ENCODE results near the gene NOBOX.
"Not testable (repeated sequence)": the region's sequence is repeated elsewhere in the genome, so short reads cannot be mapped to it uniquely, and the experiment has no call there.

The NOBOX gene

DNA sequence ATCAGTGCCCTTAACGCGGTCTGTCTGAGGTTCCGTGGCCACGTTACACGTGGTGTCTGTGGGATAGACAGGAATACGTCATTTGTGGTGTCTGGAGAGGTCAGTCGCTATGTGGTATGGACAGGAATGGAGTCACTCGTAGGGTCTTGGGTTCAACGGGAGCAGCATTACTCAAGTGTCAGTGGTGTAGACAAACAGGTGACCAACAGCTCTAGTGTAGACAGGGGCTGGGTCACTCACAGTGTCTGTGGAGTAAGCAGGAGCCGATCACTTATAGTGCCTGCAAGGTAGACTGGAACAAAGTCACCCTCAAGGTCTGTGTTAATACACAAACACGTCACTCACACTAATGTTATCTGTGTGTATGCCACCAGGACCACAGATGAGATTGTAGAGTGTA is 46.6 kb downstream of the NOBOX start:
- DNase-seq (ENCODE audit: low read depth, low spot score); in situ Hi-C loops (cut with HindIII; ENCODE audit: low sequenced_read_pairs); H3K4me3 ChIP-seq (ENCODE audit: low read depth, low read length): not testable (repeated sequence)

DNA sequence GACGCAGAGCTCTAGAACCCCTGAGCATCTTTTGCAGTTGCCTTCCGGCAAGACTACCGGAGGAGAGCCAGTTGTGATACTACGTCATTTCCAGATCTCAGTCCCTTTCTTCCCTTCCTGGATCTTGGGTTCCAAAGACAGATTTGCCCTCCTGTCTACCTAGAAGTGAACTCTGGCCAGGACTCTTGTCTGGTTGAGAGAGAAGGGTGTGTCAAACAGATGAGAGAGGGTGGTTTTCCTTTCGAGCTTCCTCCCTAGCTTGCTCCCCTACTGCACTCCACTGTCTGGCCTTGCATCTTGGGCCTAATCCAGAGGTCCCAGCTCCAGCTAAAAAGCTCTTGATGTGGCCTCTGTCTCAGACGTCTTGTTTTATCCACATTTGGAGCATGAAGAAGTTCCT is 47.3 kb downstream of the NOBOX start:
- DNase-seq (ENCODE audit: low read depth, low spot score); in situ Hi-C loops (cut with HindIII; ENCODE audit: low sequenced_read_pairs); H3K4me3 ChIP-seq (ENCODE audit: low read depth, low read length): not testable (repeated sequence)

DNA sequence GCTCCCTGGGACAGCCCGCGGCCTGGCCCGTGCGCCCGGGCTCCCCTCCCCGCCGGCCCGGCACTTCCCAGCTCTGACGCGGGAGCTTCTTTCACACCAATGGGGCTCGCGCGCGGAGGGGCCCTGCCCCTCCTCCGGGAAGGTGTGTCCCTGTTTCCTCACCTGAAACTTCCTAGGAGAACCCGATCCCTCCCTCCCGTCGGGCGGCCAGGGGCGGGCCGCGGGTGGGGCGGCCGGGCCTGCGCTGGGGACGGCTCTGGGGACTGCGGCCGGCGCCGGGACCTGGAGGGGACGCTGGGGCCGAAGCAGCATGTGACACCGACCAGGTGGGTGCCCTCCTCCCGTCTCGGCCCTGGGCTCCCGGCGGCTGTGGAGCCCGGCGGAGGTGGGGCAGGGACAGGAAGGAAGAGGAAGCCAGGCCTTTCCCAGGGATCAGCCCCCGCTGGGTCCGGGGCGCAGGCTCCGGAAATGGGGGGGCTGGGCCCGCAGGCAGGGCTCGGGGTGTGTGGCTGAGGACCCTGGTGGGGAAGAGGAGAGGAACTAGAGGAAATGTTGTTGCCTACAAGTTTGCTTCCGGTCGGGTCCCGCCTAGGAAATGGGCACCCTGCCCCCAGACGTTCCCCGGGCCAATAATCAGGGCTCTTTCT is 48.2 kb downstream of the NOBOX start, which contains the start of gene ARHGEF5:
ARHGEF5 (plus strand) TSS at position 227 of the 647 bp plus-strand sequence. CDS start 7,268 bp downstream, outside the sequence.
- in situ Hi-C loops (cut with HindIII; ENCODE audit: low sequenced_read_pairs); DNase-seq (ENCODE audit: low read depth, low spot score): not testable (repeated sequence)
- peak within 1 kb of the TSS; percentile 10 for H3K4me3 ChIP-seq (ENCODE audit: low read depth, low read length)

DNA sequence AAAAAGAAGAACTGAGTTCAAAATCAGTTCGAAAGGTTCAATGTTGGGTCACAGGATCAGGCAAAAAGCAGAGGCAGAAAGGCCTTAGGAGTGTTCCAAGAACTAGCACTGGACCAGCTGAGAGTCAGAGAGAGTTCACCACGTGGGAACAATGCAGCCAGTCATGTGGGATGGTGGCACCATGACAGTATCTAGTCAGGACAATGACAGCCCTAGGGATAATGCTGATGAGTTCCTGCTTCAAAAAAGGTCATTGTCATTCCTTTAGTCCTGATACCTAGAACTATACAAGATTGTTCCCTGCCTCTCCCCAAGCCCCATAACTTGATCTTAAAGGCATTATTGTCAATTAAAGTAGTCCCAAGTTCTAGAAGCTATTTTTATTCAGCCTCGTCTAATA is 51.8 kb downstream of the NOBOX start:
- H3K4me3 ChIP-seq (ENCODE audit: low read depth, low read length); in situ Hi-C loops (cut with HindIII; ENCODE audit: low sequenced_read_pairs); DNase-seq (ENCODE audit: low read depth, low spot score): not testable (repeated sequence)

DNA sequence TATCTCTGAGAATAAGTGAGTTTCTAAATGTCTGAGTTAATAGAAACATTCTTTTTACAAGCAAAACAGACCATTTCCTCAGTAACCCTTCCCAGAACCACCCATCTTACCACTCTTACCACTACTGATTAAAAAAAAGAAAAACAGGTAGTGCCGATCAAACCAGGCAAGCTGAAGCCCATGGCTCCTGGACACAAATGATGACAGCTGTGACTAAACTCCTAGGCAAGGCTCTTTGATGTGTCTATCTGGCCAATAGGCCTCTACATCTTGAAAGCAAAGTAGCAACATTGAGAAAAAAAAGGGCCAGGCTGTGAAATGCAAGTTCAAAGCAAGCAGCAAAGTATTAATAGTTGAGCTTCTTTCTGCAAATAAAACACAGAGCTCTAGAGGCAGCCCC is 54.9 kb downstream of the NOBOX start:
- H3K4me3 ChIP-seq (ENCODE audit: low read depth, low read length); DNase-seq (ENCODE audit: low read depth, low spot score); in situ Hi-C loops (cut with HindIII; ENCODE audit: low sequenced_read_pairs): not testable (repeated sequence)

Data from astrocyte of the spinal cord (primary cell).